ENCODE results near the gene KDM4B. TPM values are rescaled to one million over a fixed set of nuclear protein-coding genes. Genes with fewer than 3 reads are reported as not detected.

The KDM4B gene
- total RNA-seq, 1 donor from 2014 or later = 21.2 TPM

- DNase-seq (ENCODE audit: low read depth) = no peak
- no peak for TF ChIP-seq CTCF (IDR thresholded peaks at IDR 0.05; ENCODE audit: insufficient read depth, low read length, poor library complexity, severe bottlenecking)
- no peaks in the 10 kb centered on the region for H3K36me3 ChIP-seq (ENCODE audit: control insufficient read depth, insufficient read depth, low read length)
- no peaks in the 10 kb centered on the region for H3K27me3 ChIP-seq (ENCODE audit: control insufficient read depth, insufficient read depth, low read length)
- no peak overlapping the region for H3K4me3 ChIP-seq (ENCODE audit: low read depth, low read length)
Measured at GRCh38 chr19:5132206-5132560, 163.3 kb downstream of the KDM4B start.

- no peak for DNase-seq (ENCODE audit: low read depth)
- Histone ChIP-seq H3K27me3 (ENCODE audit: control insufficient read depth, insufficient read depth, low read length) (no peaks in the 10 kb centered on the region), H3K36me3 (ENCODE audit: control insufficient read depth, insufficient read depth, low read length) (no peaks in the 10 kb centered on the region), H3K4me3 (ENCODE audit: low read depth, low read length) (no peak overlapping the region)
- TF ChIP-seq CTCF (IDR thresholded peaks at IDR 0.05; ENCODE audit: insufficient read depth, low read length, poor library complexity, severe bottlenecking) = no peak
Measured at GRCh38 chr19:5132698-5133651, 164.1 kb downstream of the KDM4B start.

- TF ChIP-seq CTCF (IDR thresholded peaks at IDR 0.05; ENCODE audit: insufficient read depth, low read length, poor library complexity, severe bottlenecking) = no peak
- no peaks in the 10 kb centered on the region for H3K36me3 ChIP-seq (ENCODE audit: control insufficient read depth, insufficient read depth, low read length)
Measured at GRCh38 chr19:5133986-5134595, 165.2 kb downstream of the KDM4B start.

GRCh38 chr19:5134691-5135090, 165.8 kb downstream of the KDM4B start:
- Histone ChIP-seq H3K4me3 (ENCODE audit: low read depth, low read length) (no peak overlapping the region), H3K36me3 (ENCODE audit: control insufficient read depth, insufficient read depth, low read length) (no peaks in the 10 kb centered on the region), H3K27me3 (ENCODE audit: control insufficient read depth, insufficient read depth, low read length) (no peaks in the 10 kb centered on the region)
- TF ChIP-seq CTCF (IDR thresholded peaks at IDR 0.05; ENCODE audit: insufficient read depth, low read length, poor library complexity, severe bottlenecking) = no peak
- DNase-seq (ENCODE audit: low read depth) = no peak

More at GRCh38 chr19:5133986-5134595, 165.2 kb downstream of the KDM4B start:
- no peak overlapping the region for H3K4me3 ChIP-seq (ENCODE audit: low read depth, low read length)
- H3K27me3 ChIP-seq (ENCODE audit: control insufficient read depth, insufficient read depth, low read length) = no peaks in the 10 kb centered on the region
- DNase-seq (ENCODE audit: low read depth) = no peak

- H3K4me3 ChIP-seq (ENCODE audit: low read depth, low read length) = no peak overlapping the region
- no peak for TF ChIP-seq CTCF (IDR thresholded peaks at IDR 0.05; ENCODE audit: insufficient read depth, low read length, poor library complexity, severe bottlenecking)
- H3K36me3 ChIP-seq (ENCODE audit: control insufficient read depth, insufficient read depth, low read length) = no peaks in the 10 kb centered on the region
- DNase-seq (ENCODE audit: low read depth) = no peak
- no peaks in the 10 kb centered on the region for H3K27me3 ChIP-seq (ENCODE audit: control insufficient read depth, insufficient read depth, low read length)
Measured at GRCh38 chr19:5136073-5136855, 167.4 kb downstream of the KDM4B start.

Measured in kidney epithelial cell (primary cell).